Type B pancreatic cell (in vitro differentiated cells): ENCODE data around the gene TRIO. TPM values are rescaled to one million over a fixed set of nuclear protein-coding genes. Genes with fewer than 3 reads are reported as not detected.

ENCODE experiments used
- DNase-seq: peaks from one replicate; pipeline ENCODE4 v3.0.0; 2021; ENCODE audit warnings: mixed read lengths; ENCODE audit not compliant: unreplicated experiment; ENCODE audit errors: extremely low spot score
- H3K27ac Mint-ChIP-seq: 2 replicates; pipeline ENCODE4 v1.8.0; 2021; ENCODE audit warnings: mild to moderate bottlenecking, mixed read lengths
- H3K27me3 Mint-ChIP-seq: 2 replicates; pipeline ENCODE4 v1.8.0; 2021; ENCODE audit warnings: mixed read lengths
- H3K36me3 Mint-ChIP-seq: 2 replicates; pipeline ENCODE4 v1.8.0; 2021; ENCODE audit warnings: mixed read lengths
- H3K4me1 Mint-ChIP-seq: one replicate; pipeline ENCODE4 v1.8.0; 2021; ENCODE audit warnings: mixed read lengths; ENCODE audit not compliant: unreplicated experiment
- H3K4me3 Mint-ChIP-seq: 2 replicates; pipeline ENCODE4 v1.8.0; 2021; ENCODE audit warnings: mild to moderate bottlenecking, mixed read lengths
- H3K9me3 Mint-ChIP-seq: 2 replicates; pipeline ENCODE4 v1.8.0; 2021; ENCODE audit warnings: mixed read lengths
- CTCF ChIP-seq: fragments of 200-600 bp; sonication (generic); conservative IDR thresholded peaks from 2 replicates; pipeline ENCODE4 v1.5.0; 2021; ENCODE audit warnings: antibody characterized with exemption, mild to moderate bottlenecking
- total RNA-seq: library from RNA; stranded (reverse); gene quantifications from 2 replicates; pipeline ENCODE4 v1.2.1, GENCODE V29; 2021; ENCODE audit warnings: low replicate concordance

Gene TRIO
- total RNA-seq, 1 donor from 2014 or later: 145 TPM

GRCh38 chr5:14425559-14425958 is 282.4 kb downstream of the TRIO start:
- Mint-ChIP-seq H3K27me3 (no peaks in the 10 kb centered on the region), H3K9me3 (no peaks in the 10 kb centered on the region), H3K36me3 (peaks cover 29% of the 10 kb centered on the region), H3K4me1 (peaks cover 34% of the 10 kb centered on the region), H3K27ac (no peak overlapping the region), H3K4me3 (no peak overlapping the region)
- no peak for TF ChIP-seq CTCF
- DNase-seq: no peak

- H3K9me3 Mint-ChIP-seq: no peaks in the 10 kb centered on the region
- DNase-seq: no peak
- no peak overlapping the region for H3K27ac Mint-ChIP-seq
- H3K36me3 Mint-ChIP-seq: peaks cover 25% of the 10 kb centered on the region
- TF ChIP-seq CTCF: no peak
- H3K27me3 Mint-ChIP-seq: no peaks in the 10 kb centered on the region
- no peak overlapping the region for H3K4me3 Mint-ChIP-seq
- H3K4me1 Mint-ChIP-seq: peaks cover 33% of the 10 kb centered on the region
These were observed 283.4 kb downstream of the TRIO start for GRCh38 chr5:14426521-14426920.

GRCh38 chr5:14428302-14429081 is 285.4 kb downstream of the TRIO start:
- Mint-ChIP-seq H3K9me3 (no peaks in the 10 kb centered on the region), H3K4me3 (no peak overlapping the region), H3K27me3 (no peaks in the 10 kb centered on the region), H3K4me1 (peaks cover 48% of the 10 kb centered on the region), H3K27ac (no peak overlapping the region), H3K36me3 (peaks cover 23% of the 10 kb centered on the region)
- DNase-seq: no peak
- no peak for TF ChIP-seq CTCF

DNA sequence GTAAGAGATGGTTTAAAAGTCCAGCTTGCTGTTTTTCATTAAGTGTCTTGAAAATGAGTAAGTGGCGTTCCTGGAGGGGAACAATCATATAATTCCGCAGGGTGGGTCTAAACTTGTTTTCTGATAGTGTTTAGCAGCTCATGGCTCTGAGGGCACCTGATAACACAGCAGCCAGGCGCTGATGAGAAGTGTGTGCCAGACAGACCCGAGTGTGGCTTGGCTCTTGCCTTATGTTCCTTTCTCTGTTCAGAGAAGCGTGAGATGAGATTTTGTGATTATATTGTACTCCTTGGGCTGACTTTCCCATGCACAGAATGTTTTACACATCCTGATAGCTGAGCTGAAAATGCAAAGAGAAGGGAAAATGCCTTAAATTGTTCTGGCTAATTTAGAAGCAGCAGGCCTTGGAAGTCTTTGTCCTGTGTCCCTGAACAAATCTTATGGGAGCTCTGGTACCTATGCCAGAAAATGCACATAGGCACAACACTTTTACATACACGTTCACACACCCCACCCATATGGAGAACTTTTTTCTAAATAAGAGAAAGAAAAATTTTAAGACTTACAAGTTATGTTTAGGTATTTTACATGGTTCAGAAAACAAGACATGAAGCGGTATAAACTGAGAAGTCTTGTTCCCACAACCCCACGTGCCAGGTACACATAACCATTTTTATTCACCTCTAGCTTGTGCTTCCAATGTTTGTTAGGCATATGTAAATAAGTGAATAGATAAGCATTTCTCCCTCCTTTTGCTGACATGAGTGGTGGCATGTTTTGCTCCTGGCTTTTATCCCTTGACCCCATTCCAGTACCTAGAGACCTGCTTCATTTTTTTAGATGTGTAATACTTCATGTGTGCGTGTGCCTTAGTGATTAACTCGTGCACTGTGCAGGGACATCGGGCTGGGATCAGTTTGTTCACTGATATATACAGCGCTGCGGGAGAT is 286.2 kb downstream of the TRIO start:
- Mint-ChIP-seq H3K36me3 (peaks cover 23% of the 10 kb centered on the region), H3K27me3 (no peaks in the 10 kb centered on the region), H3K27ac (peak overlapping the region; percentile 5), H3K4me3 (no peak overlapping the region), H3K9me3 (no peaks in the 10 kb centered on the region), H3K4me1 (peaks cover 48% of the 10 kb centered on the region)
- TF ChIP-seq CTCF: no peak
- DNase-seq: no peak

GRCh38 chr5:14431534-14431933 is 288.4 kb downstream of the TRIO start:
- Mint-ChIP-seq H3K9me3 (no peaks in the 10 kb centered on the region), H3K4me3 (no peak overlapping the region), H3K27me3 (no peaks in the 10 kb centered on the region), H3K4me1 (peaks cover 41% of the 10 kb centered on the region), H3K27ac (no peak overlapping the region), H3K36me3 (peaks cover 24% of the 10 kb centered on the region)
- TF ChIP-seq CTCF: no peak
- DNase-seq: no peak
